GM10847 (cell line): Measurements from ENCODE around the gene SLC7A14.

Experiments used
- POLR2A ChIP-seq: IDR thresholded peaks from 2 replicates; pipeline ENCODE4 v1.6.1; 2011; ENCODE audit not compliant: insufficient read length; ENCODE audit errors: extremely low read depth

SLC7A14 gene

GRCh38 chr3:170448584-170448983, 137.3 kb downstream of the SLC7A14 start:
- no peak for TF ChIP-seq POLR2A

GRCh38 chr3:170443457-170443856, 142.4 kb downstream of the SLC7A14 start:
- TF ChIP-seq POLR2A: no peak

GRCh38 chr3:170442947-170443346, 142.9 kb downstream of the SLC7A14 start:
- TF ChIP-seq POLR2A: no peak

GRCh38 chr3:170441412-170441811, 144.5 kb downstream of the SLC7A14 start:
- TF ChIP-seq POLR2A: no peak

- TF ChIP-seq POLR2A: no peak
Measured at GRCh38 chr3:170440344-170440743, 145.5 kb downstream of the SLC7A14 start.

- no peak for TF ChIP-seq POLR2A
Measured at GRCh38 chr3:170438836-170439235, 147.0 kb downstream of the SLC7A14 start.

- no peak for TF ChIP-seq POLR2A
Measured at GRCh38 chr3:170437696-170438407, 148.0 kb downstream of the SLC7A14 start.

GRCh38 chr3:170437176-170437575, 148.7 kb downstream of the SLC7A14 start:
- no peak for TF ChIP-seq POLR2A

- TF ChIP-seq POLR2A: no peak
Measured at GRCh38 chr3:170436697-170437096, 149.2 kb downstream of the SLC7A14 start.

- TF ChIP-seq POLR2A: no peak
Measured at GRCh38 chr3:170432416-170432815, 153.5 kb downstream of the SLC7A14 start.

- no peak for TF ChIP-seq POLR2A
Measured at GRCh38 chr3:170431054-170431453, 154.8 kb downstream of the SLC7A14 start.

GRCh38 chr3:170429050-170429449, 156.8 kb downstream of the SLC7A14 start:
- no peak for TF ChIP-seq POLR2A

GRCh38 chr3:170428095-170428494, 157.8 kb downstream of the SLC7A14 start:
- no peak for TF ChIP-seq POLR2A

- no peak for TF ChIP-seq POLR2A
Measured at GRCh38 chr3:170426240-170426797, 159.6 kb downstream of the SLC7A14 start.

- TF ChIP-seq POLR2A: no peak
Measured at GRCh38 chr3:170425491-170426239, 160.2 kb downstream of the SLC7A14 start.

- no peak for TF ChIP-seq POLR2A
Measured at GRCh38 chr3:170424879-170425278, 161.0 kb downstream of the SLC7A14 start.
